ENCODE data around the gene TRIM16.
A peak's percentile ranks its signal among the peaks of the same experiment; 100 is the strongest.
"Not testable (repeated sequence)": the region's sequence is repeated elsewhere in the genome, so short reads cannot be mapped to it uniquely, and the experiment has no call there.

The TRIM16 gene

DNA sequence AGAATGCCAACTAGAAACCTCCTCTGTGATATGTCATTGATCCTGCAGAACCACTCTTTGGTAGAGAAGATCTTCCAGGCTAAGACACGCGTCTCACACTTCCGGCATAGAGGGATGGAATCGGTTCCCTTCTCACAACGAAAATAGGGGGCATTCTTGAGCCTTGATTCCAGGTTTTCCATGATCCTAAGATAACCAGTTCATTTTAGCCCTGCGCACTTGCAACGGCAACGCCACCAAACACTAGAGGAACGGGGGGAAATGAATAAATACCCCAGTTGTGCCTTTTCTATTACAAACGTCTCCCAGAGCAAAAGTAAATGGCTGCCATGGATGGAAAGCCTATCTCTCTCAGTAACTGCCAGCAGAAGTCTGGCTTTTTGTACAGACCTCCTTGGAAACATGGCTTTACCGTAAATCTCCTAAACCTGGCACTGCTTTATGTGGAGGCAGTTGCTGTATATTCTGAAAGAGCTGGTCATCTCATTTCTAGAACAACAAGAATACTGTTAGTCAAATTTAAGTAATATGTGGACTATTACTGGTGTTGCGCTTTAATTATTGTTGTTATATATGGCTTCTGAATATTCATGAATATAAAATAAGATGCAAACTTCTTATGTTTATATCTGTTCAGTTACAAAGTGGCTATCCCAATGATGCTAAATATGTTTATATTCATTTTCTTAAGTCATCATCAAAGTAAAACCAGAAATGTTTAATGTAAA, 64.6 kb downstream of the TRIM16 start, which contains the start of gene FBXW10B:
FBXW10B (minus strand) TSS at position 374 of the 728 bp plus-strand sequence; CDS start at position 182, 192 bp downstream.
- not testable (repeated sequence) for H3K4me3 ChIP-seq (ENCODE audit: low read length, poor library complexity, severe bottlenecking); H3K9ac ChIP-seq (ENCODE audit: low read depth, low read length, poor library complexity, severe bottlenecking); H3K4me1 ChIP-seq (ENCODE audit: insufficient read depth, low read length, poor library complexity, severe bottlenecking); H3K9me2 ChIP-seq (replicated peaks; ENCODE audit: low read depth, low read length); H3K79me2 ChIP-seq (ENCODE audit: insufficient read depth, low read length); H3F3A ChIP-seq (ENCODE audit: low read depth); H4K20me1 ChIP-seq (ENCODE audit: insufficient read depth, low read length, poor library complexity, severe bottlenecking); H3K27me3 ChIP-seq (ENCODE audit: insufficient read depth, low read length, poor library complexity, severe bottlenecking); H3K9me3 ChIP-seq (ENCODE audit: insufficient read depth, low read depth, low read length); H3K36me3 ChIP-seq (ENCODE audit: insufficient read depth, low read length); H3K4me2 ChIP-seq (ENCODE audit: low read depth, low read length, poor library complexity, severe bottlenecking); H2AFZ ChIP-seq (ENCODE audit: low read length)

- H3K36me3 ChIP-seq (ENCODE audit: insufficient read depth, low read length); H3F3A ChIP-seq (ENCODE audit: low read depth); H3K27me3 ChIP-seq (ENCODE audit: insufficient read depth, low read length, poor library complexity, severe bottlenecking); H3K4me2 ChIP-seq (ENCODE audit: low read depth, low read length, poor library complexity, severe bottlenecking); H3K4me1 ChIP-seq (ENCODE audit: insufficient read depth, low read length, poor library complexity, severe bottlenecking); H3K9me3 ChIP-seq (ENCODE audit: insufficient read depth, low read depth, low read length); H3K9me2 ChIP-seq (replicated peaks; ENCODE audit: low read depth, low read length); H3K79me2 ChIP-seq (ENCODE audit: insufficient read depth, low read length); H4K20me1 ChIP-seq (ENCODE audit: insufficient read depth, low read length, poor library complexity, severe bottlenecking); H3K9ac ChIP-seq (ENCODE audit: low read depth, low read length, poor library complexity, severe bottlenecking); H3K4me3 ChIP-seq (ENCODE audit: low read length, poor library complexity, severe bottlenecking); H2AFZ ChIP-seq (ENCODE audit: low read length): not testable (repeated sequence)
These were observed 67.3 kb downstream of the TRIM16 start for GRCh38 chr17:15616828-15617227.

DNA sequence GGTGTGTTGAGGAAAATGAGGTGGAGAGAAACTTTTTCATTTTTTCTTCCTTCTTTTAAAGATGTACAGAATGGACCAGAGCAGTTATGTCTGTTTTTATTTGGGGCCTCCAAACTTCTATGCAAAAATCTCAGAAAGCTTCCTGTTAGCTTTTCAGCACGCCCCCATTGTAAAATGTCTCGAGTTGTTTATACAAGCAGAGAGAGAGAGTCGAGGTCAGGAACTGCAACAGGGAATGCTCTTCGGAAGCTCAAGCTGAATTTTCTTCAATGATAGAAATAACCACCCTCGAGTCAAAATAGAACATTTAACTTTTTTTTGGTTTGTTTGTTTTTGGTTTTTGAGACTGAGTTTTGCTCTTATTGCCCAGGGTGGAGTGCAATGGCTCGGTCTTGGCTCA, 68.3 kb downstream of the TRIM16 start:
- H3K9me2 ChIP-seq (replicated peaks; ENCODE audit: low read depth, low read length); H3K79me2 ChIP-seq (ENCODE audit: insufficient read depth, low read length); H3K27me3 ChIP-seq (ENCODE audit: insufficient read depth, low read length, poor library complexity, severe bottlenecking); H3K4me3 ChIP-seq (ENCODE audit: low read length, poor library complexity, severe bottlenecking); H2AFZ ChIP-seq (ENCODE audit: low read length); H4K20me1 ChIP-seq (ENCODE audit: insufficient read depth, low read length, poor library complexity, severe bottlenecking); H3K4me1 ChIP-seq (ENCODE audit: insufficient read depth, low read length, poor library complexity, severe bottlenecking); H3K9me3 ChIP-seq (ENCODE audit: insufficient read depth, low read depth, low read length); H3K36me3 ChIP-seq (ENCODE audit: insufficient read depth, low read length); H3K4me2 ChIP-seq (ENCODE audit: low read depth, low read length, poor library complexity, severe bottlenecking); H3K9ac ChIP-seq (ENCODE audit: low read depth, low read length, poor library complexity, severe bottlenecking); H3F3A ChIP-seq (ENCODE audit: low read depth): not testable (repeated sequence)

DNA sequence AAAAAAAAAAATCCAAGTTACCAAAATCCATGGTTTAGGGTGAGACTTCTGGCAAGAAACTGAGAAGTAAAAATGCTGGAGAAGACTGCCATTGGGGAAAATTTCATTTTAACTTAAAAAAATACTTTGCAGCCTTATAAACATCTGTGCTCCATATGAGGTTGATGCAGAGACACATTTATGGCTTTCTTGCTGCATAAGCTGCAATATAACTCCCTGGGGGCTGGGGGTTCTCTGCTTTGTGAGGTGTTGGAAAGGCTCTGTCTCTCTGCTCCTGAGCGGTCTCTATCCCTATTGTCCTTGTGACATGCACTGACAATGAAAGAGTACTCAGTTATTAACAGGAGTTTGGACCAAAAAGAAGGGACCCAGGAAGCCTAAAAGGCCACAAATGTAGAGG, 71.0 kb downstream of the TRIM16 start:
- not testable (repeated sequence) for H3K4me1 ChIP-seq (ENCODE audit: insufficient read depth, low read length, poor library complexity, severe bottlenecking)

DNA sequence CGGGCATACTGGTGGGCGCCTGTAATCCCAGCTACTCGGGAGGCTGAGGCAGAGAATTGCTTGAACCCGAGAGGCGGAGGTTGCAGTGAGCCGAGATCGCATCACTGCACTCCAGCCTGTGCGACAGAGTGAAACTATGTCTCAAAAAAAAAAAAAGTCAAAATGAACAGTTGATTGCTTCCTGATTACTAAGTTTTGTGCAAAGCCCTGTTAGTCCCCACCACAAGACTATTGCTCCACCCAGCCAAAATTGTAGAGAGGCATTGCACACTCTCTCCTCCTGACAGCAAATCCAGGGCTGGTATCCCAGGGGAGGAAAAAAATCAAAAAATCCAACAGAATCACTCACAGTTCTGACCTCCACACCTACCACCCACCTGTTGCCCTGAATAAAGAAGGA, 91.2 kb downstream of the TRIM16 start:
- H3K79me2 ChIP-seq (ENCODE audit: insufficient read depth, low read length); H3K4me3 ChIP-seq (ENCODE audit: low read length, poor library complexity, severe bottlenecking); H3K4me1 ChIP-seq (ENCODE audit: insufficient read depth, low read length, poor library complexity, severe bottlenecking); H3K9ac ChIP-seq (ENCODE audit: low read depth, low read length, poor library complexity, severe bottlenecking); H3F3A ChIP-seq (ENCODE audit: low read depth); H2AFZ ChIP-seq (ENCODE audit: low read length); H3K9me2 ChIP-seq (replicated peaks; ENCODE audit: low read depth, low read length); H4K20me1 ChIP-seq (ENCODE audit: insufficient read depth, low read length, poor library complexity, severe bottlenecking); H3K4me2 ChIP-seq (ENCODE audit: low read depth, low read length, poor library complexity, severe bottlenecking); H3K36me3 ChIP-seq (ENCODE audit: insufficient read depth, low read length); H3K9me3 ChIP-seq (ENCODE audit: insufficient read depth, low read depth, low read length): not testable (repeated sequence)
- peaks cover 44% of the 10 kb centered on the region for H3K27me3 ChIP-seq (ENCODE audit: insufficient read depth, low read length, poor library complexity, severe bottlenecking)

More for the DNA sequence above, 71.0 kb downstream of the TRIM16 start:
- H2AFZ ChIP-seq (ENCODE audit: low read length); H3K9me3 ChIP-seq (ENCODE audit: insufficient read depth, low read depth, low read length); H3K79me2 ChIP-seq (ENCODE audit: insufficient read depth, low read length); H3K27me3 ChIP-seq (ENCODE audit: insufficient read depth, low read length, poor library complexity, severe bottlenecking); H3K4me3 ChIP-seq (ENCODE audit: low read length, poor library complexity, severe bottlenecking); H3K36me3 ChIP-seq (ENCODE audit: insufficient read depth, low read length); H3K4me2 ChIP-seq (ENCODE audit: low read depth, low read length, poor library complexity, severe bottlenecking); H3K9ac ChIP-seq (ENCODE audit: low read depth, low read length, poor library complexity, severe bottlenecking); H3F3A ChIP-seq (ENCODE audit: low read depth); H3K9me2 ChIP-seq (replicated peaks; ENCODE audit: low read depth, low read length); H4K20me1 ChIP-seq (ENCODE audit: insufficient read depth, low read length, poor library complexity, severe bottlenecking): not testable (repeated sequence)

DNA sequence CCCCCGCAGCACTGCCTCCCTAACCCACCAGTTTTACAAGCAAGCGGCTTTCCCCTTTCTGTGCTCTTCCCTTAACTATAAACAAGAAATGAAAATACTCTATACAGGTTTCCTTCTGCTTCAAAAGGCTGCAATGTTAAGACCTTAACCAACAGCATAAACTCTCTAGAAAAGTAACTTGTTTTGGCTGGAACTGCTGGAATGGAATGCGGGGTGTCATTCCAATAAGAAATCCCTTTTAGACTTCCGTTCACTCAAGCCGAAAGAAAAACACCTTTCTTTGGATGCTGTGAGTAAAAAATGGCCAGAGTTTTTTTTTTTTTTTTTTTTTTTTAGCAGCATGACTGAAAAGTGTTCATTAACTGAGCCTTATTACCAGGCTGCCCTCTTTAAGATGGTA, 92.1 kb downstream of the TRIM16 start:
- not testable (repeated sequence) for H3K9me2 ChIP-seq (replicated peaks; ENCODE audit: low read depth, low read length); H3K79me2 ChIP-seq (ENCODE audit: insufficient read depth, low read length); H4K20me1 ChIP-seq (ENCODE audit: insufficient read depth, low read length, poor library complexity, severe bottlenecking); H3K36me3 ChIP-seq (ENCODE audit: insufficient read depth, low read length); H2AFZ ChIP-seq (ENCODE audit: low read length); H3K9me3 ChIP-seq (ENCODE audit: insufficient read depth, low read depth, low read length); H3K9ac ChIP-seq (ENCODE audit: low read depth, low read length, poor library complexity, severe bottlenecking); H3F3A ChIP-seq (ENCODE audit: low read depth); H3K4me1 ChIP-seq (ENCODE audit: insufficient read depth, low read length, poor library complexity, severe bottlenecking); H3K4me3 ChIP-seq (ENCODE audit: low read length, poor library complexity, severe bottlenecking)
- Histone ChIP-seq H3K4me2 (ENCODE audit: low read depth, low read length, poor library complexity, severe bottlenecking) (peak overlapping the region; percentile 35), H3K27me3 (ENCODE audit: insufficient read depth, low read length, poor library complexity, severe bottlenecking) (peaks cover 53% of the 10 kb centered on the region)

DNA sequence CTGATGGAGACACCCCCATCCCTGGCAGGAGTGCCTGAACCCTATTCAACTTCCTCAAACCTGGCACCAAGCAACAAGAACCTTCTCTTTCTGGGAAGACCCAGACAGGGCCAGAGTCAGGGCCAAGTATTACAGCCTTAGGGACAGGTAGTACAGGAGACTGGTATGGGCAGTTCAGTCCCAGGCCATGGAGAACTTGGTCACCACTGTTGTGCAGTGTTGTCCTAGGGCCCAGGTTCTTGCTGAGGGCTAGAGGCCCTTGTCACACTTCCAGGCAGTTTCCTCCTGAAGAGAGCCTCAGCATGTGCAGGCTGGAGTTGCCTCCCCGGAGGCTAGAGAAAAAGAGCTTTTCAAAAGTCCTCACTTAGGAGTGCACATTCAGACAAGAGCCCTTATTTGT, 93.3 kb downstream of the TRIM16 start:
- not testable (repeated sequence) for H3K4me2 ChIP-seq (ENCODE audit: low read depth, low read length, poor library complexity, severe bottlenecking); H2AFZ ChIP-seq (ENCODE audit: low read length); H3K79me2 ChIP-seq (ENCODE audit: insufficient read depth, low read length); H4K20me1 ChIP-seq (ENCODE audit: insufficient read depth, low read length, poor library complexity, severe bottlenecking); H3K9me3 ChIP-seq (ENCODE audit: insufficient read depth, low read depth, low read length); H3K4me3 ChIP-seq (ENCODE audit: low read length, poor library complexity, severe bottlenecking); H3K9me2 ChIP-seq (replicated peaks; ENCODE audit: low read depth, low read length); H3K9ac ChIP-seq (ENCODE audit: low read depth, low read length, poor library complexity, severe bottlenecking); H3F3A ChIP-seq (ENCODE audit: low read depth); H3K36me3 ChIP-seq (ENCODE audit: insufficient read depth, low read length); H3K4me1 ChIP-seq (ENCODE audit: insufficient read depth, low read length, poor library complexity, severe bottlenecking)
- peaks cover 65% of the 10 kb centered on the region for H3K27me3 ChIP-seq (ENCODE audit: insufficient read depth, low read length, poor library complexity, severe bottlenecking)

All from Loucy (cell line).